ENCODE results near the gene LAMA3. TPM values are rescaled to one million over a fixed set of nuclear protein-coding genes. Genes with fewer than 3 reads are reported as not detected.

Gene LAMA3
- total RNA-seq, 1 donor from 2014 or later, result not detected

DNA sequence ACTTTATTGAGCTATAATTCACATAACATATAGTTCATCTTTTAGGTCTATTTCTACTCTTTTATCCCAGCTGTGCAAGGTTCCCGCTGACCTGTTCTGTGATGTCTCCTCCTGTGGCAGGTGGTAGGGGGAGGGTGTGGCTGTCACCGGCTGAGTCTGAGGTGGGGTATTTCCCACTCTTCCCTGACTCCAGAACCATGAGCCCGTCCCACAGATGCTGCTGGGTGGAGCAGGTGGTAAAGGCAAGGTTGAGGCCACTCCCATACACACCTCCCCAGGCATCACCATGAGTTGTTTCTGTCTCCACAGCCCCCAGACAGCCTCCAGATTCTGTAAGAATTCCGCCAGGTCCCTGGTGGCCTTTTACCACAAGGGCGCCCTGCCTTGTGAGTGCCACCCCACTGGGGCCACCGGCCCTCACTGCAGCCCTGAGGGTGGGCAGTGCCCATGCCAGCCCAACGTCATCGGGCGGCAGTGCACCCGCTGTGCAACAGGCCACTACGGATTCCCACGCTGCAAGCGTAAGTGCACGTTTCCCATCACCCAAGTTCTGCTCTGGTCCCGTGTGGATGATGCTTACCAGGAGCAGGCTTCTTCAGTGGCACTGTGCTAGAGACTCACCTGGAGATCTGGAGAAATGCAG, 156.9 kb downstream of the LAMA3 start:
- Mint-ChIP-seq H3K9me3 (no peaks in the 10 kb centered on the region), H3K36me3 (ENCODE audit: low read depth) (no peaks in the 10 kb centered on the region), H3K4me1 (peaks cover 2% of the 10 kb centered on the region), H3K27me3 (peaks cover 10% of the 10 kb centered on the region), H3K4me3 (no peak overlapping the region), H3K27ac (no peak overlapping the region)
- no peak for DNase-seq
- intact Hi-C loops (cut with micrococcal nuclease), result no loop called here

GRCh38 chr18:23847321-23847986, 158.2 kb downstream of the LAMA3 start:
- H3K9me3 Mint-ChIP-seq, result peaks cover 2% of the 10 kb centered on the region
- no peak overlapping the region for H3K27ac Mint-ChIP-seq
- no peaks in the 10 kb centered on the region for H3K36me3 Mint-ChIP-seq (ENCODE audit: low read depth)
- intact Hi-C loops (cut with micrococcal nuclease), result no loop called here
- H3K4me3 Mint-ChIP-seq, result no peak overlapping the region
- H3K4me1 Mint-ChIP-seq, result peaks cover 6% of the 10 kb centered on the region
- no peak for DNase-seq
- H3K27me3 Mint-ChIP-seq, result peaks cover 12% of the 10 kb centered on the region

DNA sequence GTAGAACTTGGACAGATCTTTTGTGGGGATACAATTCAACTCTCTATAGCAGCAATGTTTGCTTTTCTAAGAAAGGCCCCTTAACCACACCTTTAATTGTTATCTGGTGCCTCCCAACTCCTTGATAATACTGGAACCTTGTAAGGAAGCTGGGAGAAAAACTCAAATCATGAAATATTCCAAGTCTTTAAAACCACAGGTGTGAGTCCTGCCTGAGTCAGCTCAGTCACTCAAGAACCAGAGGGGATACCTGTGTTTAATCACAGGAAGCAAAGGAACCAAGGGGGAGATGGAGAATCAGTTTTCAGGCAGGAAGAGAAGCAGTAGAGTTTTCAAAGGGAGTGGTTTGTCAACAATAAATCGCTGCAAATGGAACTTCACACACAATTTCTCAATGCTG, 159.9 kb downstream of the LAMA3 start:
- H3K36me3 Mint-ChIP-seq (ENCODE audit: low read depth), result no peaks in the 10 kb centered on the region
- intact Hi-C loops (cut with micrococcal nuclease), result no loop called here
- peaks cover 9% of the 10 kb centered on the region for H3K27me3 Mint-ChIP-seq
- H3K27ac Mint-ChIP-seq, result no peak overlapping the region
- no peak overlapping the region for H3K4me3 Mint-ChIP-seq
- H3K4me1 Mint-ChIP-seq, result peaks cover 9% of the 10 kb centered on the region
- no peak for DNase-seq
- peaks cover 6% of the 10 kb centered on the region for H3K9me3 Mint-ChIP-seq

DNA sequence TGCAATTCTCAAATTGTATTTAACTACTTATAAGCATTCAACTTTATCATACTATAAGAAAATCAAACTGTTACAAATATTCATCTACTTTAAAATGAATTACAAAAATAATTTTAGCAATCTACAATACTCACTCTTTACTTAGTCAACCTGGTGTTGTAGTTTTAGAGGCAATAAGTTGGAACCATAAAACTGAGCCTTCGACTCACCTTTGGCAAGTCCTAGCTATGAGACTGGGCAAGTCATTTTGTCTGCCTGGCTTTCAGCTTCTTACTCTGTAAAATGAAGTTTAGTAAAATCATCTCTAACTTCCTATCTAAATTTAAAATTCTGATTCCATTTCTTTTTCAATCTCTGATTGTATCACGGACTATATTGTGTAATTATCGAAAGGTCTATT, 161.0 kb downstream of the LAMA3 start:
- DNase-seq, result no peak
- Mint-ChIP-seq H3K9me3 (peaks cover 6% of the 10 kb centered on the region), H3K4me1 (peaks cover 9% of the 10 kb centered on the region), H3K36me3 (ENCODE audit: low read depth) (no peaks in the 10 kb centered on the region), H3K27ac (no peak overlapping the region), H3K27me3 (peaks cover 9% of the 10 kb centered on the region), H3K4me3 (no peak overlapping the region)
- intact Hi-C loops (cut with micrococcal nuclease), result no loop called here

- Mint-ChIP-seq H3K36me3 (ENCODE audit: low read depth) (no peaks in the 10 kb centered on the region), H3K9me3 (peaks cover 6% of the 10 kb centered on the region), H3K4me1 (peaks cover 9% of the 10 kb centered on the region), H3K4me3 (no peak overlapping the region), H3K27me3 (peaks cover 8% of the 10 kb centered on the region), H3K27ac (no peak overlapping the region)
- DNase-seq, result no peak
- intact Hi-C loops (cut with micrococcal nuclease), result no loop called here
Observed at GRCh38 chr18:23851470-23852002, 162.3 kb downstream of the LAMA3 start.

- peaks cover 9% of the 10 kb centered on the region for H3K4me1 Mint-ChIP-seq
- H3K27ac Mint-ChIP-seq, result no peak overlapping the region
- peaks cover 6% of the 10 kb centered on the region for H3K9me3 Mint-ChIP-seq
- intact Hi-C loops (cut with micrococcal nuclease), result no loop called here
- H3K4me3 Mint-ChIP-seq, result no peak overlapping the region
- peaks cover 8% of the 10 kb centered on the region for H3K27me3 Mint-ChIP-seq
- H3K36me3 Mint-ChIP-seq (ENCODE audit: low read depth), result no peaks in the 10 kb centered on the region
- no peak for DNase-seq
Observed at GRCh38 chr18:23852236-23853045, 163.2 kb downstream of the LAMA3 start.

DNA sequence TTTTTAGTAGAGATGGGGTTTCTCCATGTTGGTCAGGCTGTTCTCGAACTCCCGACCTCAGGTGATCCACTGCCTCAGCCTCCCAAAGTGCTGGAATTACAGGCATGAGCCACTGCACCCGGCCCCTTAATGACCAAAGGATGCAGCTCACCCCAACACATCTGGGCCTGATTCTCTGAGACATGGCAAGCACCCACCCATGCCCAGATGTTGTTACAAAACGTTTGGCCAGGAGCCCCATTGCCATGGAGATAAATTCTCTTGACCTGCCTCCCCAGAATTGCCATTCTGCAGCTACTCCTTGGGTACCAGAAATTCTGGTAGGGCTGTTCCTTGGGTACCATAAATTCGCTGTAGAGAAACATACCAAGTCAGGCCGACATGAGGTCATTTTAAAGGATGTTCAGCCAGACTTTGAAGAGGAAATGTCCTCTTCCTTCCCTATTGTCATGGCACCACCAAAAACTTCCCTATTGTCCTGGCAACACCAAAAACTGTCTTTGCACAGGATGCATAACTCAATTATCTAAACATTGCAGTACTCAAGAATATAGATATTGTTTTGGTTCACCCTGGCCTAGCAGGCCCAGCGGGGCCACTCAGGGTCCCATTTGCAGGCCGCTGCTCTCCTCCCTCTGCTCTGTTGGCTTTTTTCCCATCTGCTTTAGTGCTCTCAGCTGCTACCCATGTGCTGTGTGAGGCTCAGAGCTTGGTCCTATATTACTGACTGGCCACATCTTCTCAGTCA, 164.4 kb downstream of the LAMA3 start:
- Mint-ChIP-seq H3K9me3 (peaks cover 6% of the 10 kb centered on the region), H3K27ac (no peak overlapping the region), H3K36me3 (ENCODE audit: low read depth) (no peaks in the 10 kb centered on the region), H3K4me3 (no peak overlapping the region), H3K27me3 (peaks cover 8% of the 10 kb centered on the region), H3K4me1 (peaks cover 9% of the 10 kb centered on the region)
- DNase-seq, result no peak
- intact Hi-C loops (cut with micrococcal nuclease), result no loop called here

GRCh38 chr18:23855721-23856120, 166.5 kb downstream of the LAMA3 start:
- intact Hi-C loops (cut with micrococcal nuclease), result no loop called here
- DNase-seq, result no peak
- Mint-ChIP-seq H3K9me3 (peaks cover 6% of the 10 kb centered on the region), H3K4me3 (no peak overlapping the region), H3K4me1 (peaks cover 7% of the 10 kb centered on the region), H3K36me3 (ENCODE audit: low read depth) (no peaks in the 10 kb centered on the region), H3K27me3 (peaks cover 3% of the 10 kb centered on the region), H3K27ac (no peak overlapping the region)

DNA sequence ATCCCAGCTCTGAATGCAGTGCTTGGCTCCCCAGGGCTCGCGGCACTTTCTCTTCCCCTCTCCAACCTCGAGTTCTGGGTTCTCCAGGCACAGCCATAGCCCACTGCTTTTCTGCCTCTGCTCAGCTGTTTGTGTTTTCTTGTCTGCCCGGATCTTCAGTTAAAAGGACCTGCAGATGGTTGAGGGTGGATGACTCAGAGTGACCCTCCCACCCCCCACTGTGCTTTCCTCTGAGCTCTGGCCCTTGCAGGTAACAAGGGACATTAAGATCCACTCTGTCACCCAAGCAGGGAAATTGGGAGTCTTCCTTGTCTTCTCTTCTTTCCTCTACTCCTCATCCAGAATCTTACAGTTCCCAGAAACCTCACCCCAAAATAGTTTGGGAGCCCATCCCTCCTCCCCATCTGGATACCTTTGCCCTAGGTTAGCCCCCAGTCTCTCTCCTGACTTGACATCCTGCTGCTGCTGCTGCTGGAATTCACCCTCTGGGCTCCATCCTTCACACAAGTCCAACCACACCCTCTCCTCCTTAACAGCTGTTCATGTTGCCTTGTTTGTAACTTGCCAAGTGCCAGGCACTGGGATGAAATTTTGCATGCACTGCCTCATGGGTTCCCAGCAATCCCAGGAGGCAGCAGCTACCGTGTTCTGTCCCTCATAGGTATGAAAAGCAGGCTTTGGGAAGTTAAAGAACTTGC, 167.4 kb downstream of the LAMA3 start:
- no peak overlapping the region for H3K4me3 Mint-ChIP-seq
- intact Hi-C loops (cut with micrococcal nuclease), result no loop called here
- peaks cover 6% of the 10 kb centered on the region for H3K9me3 Mint-ChIP-seq
- no peak for DNase-seq
- H3K27me3 Mint-ChIP-seq, result peaks cover under 1% of the 10 kb centered on the region
- H3K4me1 Mint-ChIP-seq, result peaks cover 9% of the 10 kb centered on the region
- no peak overlapping the region for H3K27ac Mint-ChIP-seq
- H3K36me3 Mint-ChIP-seq (ENCODE audit: low read depth), result no peaks in the 10 kb centered on the region

DNA sequence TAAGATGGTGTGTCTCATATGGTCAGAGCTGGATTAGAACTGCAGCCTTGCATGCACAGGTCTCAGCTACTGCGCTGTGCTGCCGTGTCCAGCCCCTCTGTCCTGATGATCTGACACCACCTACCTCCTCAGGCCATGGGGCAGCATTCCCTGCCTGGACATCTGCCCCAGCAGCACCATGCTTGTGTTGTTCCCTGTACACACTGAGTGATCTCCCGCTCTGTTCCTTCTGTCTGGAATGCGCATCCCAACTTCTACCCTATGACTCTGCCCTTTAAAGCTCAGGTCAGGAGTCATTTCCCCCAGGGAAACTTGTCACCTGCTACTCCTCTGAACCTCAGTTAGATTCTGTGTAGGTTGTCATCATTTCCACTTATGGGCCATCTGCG, 167.9 kb downstream of the LAMA3 start:
- Mint-ChIP-seq H3K27ac (no peak overlapping the region), H3K9me3 (peaks cover 6% of the 10 kb centered on the region), H3K4me1 (peaks cover 15% of the 10 kb centered on the region), H3K27me3 (no peaks in the 10 kb centered on the region), H3K36me3 (ENCODE audit: low read depth) (no peaks in the 10 kb centered on the region), H3K4me3 (no peak overlapping the region)
- intact Hi-C loops (cut with micrococcal nuclease), result no loop called here
- DNase-seq, result no peak

DNA sequence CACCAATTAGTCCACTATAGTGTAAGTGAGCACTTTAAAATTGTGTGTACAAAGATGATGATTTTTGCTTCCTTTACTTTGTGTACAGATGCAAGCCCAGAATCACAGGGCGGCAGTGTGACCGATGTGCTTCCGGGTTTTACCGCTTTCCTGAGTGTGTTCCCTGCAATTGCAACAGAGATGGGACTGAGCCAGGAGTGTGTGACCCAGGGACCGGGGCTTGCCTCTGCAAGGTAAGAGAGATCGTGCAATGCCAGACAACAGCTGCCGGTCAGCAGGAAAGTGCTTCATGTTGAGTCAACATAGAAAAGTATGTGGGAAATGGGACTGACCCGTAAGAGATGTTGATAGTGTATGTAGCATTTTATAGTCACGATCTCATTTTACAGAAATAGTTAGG, 168.5 kb downstream of the LAMA3 start:
- peaks cover under 1% of the 10 kb centered on the region for H3K9me3 Mint-ChIP-seq
- peaks cover 16% of the 10 kb centered on the region for H3K4me1 Mint-ChIP-seq
- intact Hi-C loops (cut with micrococcal nuclease), result no loop called here
- no peak for DNase-seq
- H3K27ac Mint-ChIP-seq, result no peak overlapping the region
- H3K4me3 Mint-ChIP-seq, result no peak overlapping the region
- no peaks in the 10 kb centered on the region for H3K36me3 Mint-ChIP-seq (ENCODE audit: low read depth)
- no peaks in the 10 kb centered on the region for H3K27me3 Mint-ChIP-seq

GRCh38 chr18:23859466-23860336, 170.4 kb downstream of the LAMA3 start:
- H3K27ac Mint-ChIP-seq, result no peak overlapping the region
- H3K4me3 Mint-ChIP-seq, result no peak overlapping the region
- H3K36me3 Mint-ChIP-seq (ENCODE audit: low read depth), result peaks cover 2% of the 10 kb centered on the region
- intact Hi-C loops (cut with micrococcal nuclease), result no loop called here
- peaks cover 4% of the 10 kb centered on the region for H3K9me3 Mint-ChIP-seq
- peaks cover 27% of the 10 kb centered on the region for H3K4me1 Mint-ChIP-seq
- no peak for DNase-seq
- H3K27me3 Mint-ChIP-seq, result no peaks in the 10 kb centered on the region

Measured in activated CD4-positive, alpha-beta T cell treated with anti-CD3 and anti-CD28 coated beads, Interleukin-2, amount 10 ng/mL, durations not matched to agents 24 days and 14 days (primary cell).